Glomerular endothelial cell (primary cell): ENCODE data around the gene ROBO4. TPM values are rescaled to one million over a fixed set of nuclear protein-coding genes. Genes with fewer than 3 reads are reported as not detected.

Experiments used
- DNase-seq: peaks from one replicate; pipeline ENCODE4 v3.0.0-alpha.2; 2011; ENCODE audit warnings: low read depth, low spot score; ENCODE audit errors: extremely low read depth
- total RNA-seq: library from RNA; depleted of rRNA; stranded (reverse); fragments of >200 nt; gene quantifications from 2 replicates; pipeline ENCODE4 v1.2.3, GENCODE V29; 2015

ROBO4 gene
- total RNA-seq, 1 donor from 2014 or later = 785 TPM

DNA sequence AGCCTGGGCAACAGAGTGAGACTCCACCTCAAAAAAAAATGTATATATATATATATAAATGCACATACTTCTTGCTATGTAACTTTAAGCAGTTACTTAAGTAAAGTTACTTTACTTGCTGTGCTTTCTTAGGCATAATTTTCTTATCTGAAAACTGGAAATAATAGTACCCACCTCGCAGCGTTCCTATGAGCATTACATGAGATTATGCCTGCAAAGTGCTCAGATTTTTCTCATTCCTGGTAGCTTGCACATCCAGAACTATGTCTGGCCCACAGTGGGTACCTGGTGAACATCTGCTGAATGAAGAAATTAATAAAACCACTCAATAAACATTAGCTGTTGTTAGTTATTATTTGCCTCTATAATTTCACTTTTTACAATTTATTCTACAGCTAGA, 38.5 kb downstream of the ROBO4 start:
- DNase-seq = no peak

DNA sequence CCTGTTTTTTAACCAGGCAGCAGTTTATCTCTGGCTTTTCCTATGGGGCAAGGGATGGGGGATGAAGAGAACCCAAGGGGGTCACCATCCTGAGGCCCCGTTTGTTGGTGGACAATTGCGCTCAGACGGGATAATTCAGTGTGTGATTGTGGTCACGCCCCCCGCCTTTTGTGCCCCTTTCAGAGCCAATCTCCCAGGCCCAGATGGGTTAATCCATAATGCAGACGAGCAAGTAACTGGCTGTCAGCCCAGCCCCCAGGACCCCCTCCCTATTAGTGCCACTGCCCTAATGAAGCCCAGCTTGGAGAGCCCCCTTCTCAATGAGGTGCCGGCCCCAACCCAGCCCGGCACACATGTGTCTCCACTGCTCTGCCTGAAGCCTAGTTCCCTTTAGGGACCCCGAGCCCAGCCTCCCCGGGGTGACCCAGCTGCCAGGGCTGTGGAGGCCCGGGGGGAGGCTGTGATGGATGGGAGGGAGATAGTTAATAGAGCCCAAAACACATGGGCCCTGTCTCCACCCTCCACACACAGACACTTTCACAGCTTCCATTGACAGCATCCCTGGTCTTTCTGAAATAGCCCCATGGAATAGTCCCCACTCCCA, 51.5 kb downstream of the ROBO4 start:
- DNase-seq = no peak

DNA sequence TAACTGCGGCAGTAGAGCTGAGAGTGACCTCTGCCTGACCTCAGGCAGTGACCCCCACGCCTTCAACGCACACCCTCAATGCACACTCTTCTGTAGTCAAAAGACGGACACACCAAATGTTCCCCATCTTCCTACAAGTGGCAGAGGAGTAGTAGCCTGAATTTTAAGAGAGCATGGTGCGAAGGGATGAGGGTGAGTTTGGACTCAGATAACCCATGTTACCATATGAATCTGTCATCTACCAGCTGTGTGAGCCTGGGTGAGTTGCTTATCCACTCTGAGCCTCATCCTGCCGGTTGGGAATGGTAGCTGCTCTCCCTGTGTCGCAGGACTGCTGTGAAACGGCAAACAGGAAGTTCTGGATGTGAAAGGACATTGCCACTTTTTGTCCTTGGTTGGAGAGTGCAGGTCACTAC, 53.0 kb downstream of the ROBO4 start:
- no peak for DNase-seq

DNA sequence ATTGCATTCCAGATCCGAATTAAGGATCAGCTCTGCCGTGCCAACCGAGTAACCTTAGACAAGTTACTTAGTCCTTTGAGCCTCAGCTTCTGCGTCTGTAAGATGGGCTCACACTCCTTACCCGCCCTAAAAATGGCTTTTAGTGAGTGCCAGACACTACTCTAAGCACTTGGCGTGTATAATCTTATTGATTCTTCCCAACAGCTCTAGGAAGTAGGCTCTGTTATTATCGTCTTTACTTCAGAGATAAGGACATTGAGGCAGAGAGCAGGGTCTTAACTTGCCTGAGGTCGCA, 54.1 kb downstream of the ROBO4 start:
- no peak for DNase-seq

DNA sequence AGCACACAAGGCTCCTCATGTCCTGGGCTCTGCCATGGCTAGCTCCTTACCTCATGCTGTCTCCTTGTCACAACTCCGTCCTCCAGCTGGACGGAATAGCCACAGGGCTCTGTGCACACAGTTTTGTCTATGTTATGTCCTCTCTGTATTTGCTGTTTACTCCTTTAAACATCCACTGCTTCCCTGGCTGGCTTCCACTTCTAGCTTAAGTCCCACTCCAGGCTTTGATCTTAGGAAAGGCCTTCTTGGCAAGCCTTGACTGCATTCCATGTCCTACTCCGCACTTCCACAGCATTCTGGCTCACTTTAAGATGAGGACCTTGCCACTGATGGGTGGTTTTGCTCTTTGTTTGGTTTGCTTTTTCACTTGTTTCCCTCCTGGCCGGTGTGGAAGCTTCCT, 55.4 kb downstream of the ROBO4 start:
- DNase-seq = no peak

DNA sequence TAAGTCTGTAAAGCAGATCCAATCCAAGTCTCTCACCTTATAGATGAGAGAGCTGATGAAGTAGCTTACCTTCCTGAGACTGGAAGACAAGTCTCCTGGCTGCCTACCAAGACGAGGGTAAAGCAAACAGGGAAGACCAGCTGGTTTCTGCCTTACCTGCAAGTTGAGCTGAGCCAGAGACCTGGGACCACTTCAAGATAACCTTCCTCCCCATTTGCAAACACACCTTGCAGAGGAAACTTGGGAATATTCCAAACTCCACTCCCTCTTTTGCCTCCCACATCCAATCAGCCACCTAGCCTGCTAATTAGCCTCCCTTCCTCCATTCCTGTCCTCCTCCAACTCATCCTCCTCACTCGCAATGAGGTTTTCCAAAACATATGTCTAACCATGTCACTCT, 55.8 kb downstream of the ROBO4 start:
- no peak for DNase-seq

DNA sequence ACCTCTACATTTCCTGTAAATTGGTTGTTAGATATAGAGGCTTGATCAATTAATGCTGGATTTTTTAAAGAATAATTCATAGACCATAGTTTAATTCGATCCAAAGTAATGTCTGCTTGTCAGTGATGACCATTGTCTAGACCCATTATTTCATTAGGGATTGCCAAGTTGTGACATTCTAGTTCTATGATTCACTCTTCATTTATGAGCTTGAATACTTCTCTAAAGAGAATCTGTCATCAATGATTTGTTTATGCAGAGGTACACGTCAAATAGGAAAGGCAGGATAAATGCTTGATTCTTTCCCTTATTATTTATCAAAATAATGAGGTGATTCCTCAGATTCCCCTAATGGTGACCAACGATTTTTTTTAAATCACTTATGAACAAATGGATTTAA, 56.5 kb downstream of the ROBO4 start:
- DNase-seq = no peak

DNA sequence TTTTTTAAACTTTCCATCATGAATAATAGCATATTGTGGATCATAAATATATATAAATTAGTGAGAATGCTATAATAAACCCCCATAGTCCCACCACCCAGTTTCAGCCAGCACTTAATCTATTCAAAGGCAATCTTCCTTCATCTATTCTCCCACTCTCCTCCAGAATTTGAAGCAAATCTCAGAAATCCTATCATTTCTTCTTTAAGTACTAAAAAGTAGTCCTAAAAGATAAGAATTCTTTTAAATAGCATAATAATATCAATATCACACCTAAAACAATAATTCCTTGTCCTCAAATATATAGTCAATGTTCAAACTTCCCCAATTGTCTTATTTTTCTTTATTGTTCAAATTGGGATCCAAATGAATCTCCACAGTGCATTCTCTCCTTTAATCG, 57.0 kb downstream of the ROBO4 start:
- DNase-seq = no peak

DNA sequence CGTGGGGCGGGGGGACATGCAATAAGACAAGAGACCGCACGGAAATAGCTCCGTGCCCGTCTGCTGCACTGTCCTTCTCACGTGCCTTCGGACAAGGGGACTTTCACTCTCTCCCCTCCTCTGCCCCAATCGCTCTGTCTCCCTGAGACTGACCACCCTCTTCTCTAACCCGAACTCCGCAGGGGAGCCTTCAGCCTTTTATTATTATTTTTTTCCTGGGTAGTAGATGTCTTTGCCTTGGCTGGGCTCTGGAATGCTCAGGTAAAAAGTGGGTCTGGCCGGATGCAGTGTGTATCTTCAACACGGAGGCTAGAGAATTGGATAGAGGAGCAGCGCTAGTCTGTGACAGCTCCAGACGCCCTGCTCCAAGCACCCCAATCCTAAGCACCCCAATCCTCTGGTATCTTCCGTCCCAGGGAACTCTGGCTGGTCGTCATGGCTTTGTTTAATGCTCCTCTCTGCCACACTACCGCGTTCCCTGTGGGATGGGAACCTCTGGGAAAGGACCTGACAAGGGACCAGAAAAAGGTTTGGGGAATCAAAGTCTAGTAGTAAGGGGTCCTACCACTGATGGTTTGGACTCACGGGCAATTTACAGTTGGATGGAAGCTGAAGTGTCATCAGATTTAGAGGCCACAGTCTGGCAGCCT, 57.6 kb downstream of the ROBO4 start:
- no peak for DNase-seq

DNA sequence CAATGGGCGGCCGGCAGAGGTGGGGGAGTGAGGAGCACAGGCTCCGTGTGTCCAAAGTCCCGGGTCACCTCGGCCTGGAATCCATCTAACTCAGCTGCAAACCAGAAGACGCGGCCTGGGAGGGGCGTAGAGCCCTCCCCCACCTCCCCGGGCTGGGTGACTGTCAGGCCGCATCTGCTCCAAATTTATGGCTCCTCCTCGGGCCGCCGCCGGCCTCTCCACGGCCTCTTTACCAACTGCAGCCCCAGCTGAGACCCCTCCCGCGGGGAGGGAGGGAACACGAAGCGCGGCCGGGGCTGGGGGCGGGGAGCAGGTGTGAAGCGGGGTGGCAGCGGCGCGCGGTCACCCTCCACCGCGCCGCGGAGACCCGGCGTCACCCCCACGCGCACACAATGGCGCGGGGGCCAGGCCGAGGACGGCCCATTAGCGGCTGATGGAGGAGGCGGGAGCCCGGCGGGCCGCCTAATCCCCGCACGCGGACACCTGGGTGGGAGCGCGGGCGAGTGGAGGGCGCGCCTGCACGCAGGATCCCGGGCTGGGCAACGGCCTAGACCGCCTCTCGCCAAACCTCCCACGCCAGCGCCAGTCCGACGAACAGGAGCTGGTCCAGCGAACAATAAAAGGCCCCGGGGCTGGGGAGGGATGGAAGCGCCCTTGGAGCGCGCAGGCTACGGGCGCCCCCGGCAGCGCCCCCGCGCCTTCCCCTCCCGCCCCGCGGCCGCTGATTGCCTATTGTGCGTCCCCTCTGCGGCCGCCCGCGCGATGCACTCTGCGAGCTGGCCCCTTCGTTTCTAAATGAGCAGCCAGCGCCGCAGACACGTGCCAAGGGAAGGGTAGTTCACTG, 58.3 kb downstream of the ROBO4 start:
- no peak for DNase-seq

DNA sequence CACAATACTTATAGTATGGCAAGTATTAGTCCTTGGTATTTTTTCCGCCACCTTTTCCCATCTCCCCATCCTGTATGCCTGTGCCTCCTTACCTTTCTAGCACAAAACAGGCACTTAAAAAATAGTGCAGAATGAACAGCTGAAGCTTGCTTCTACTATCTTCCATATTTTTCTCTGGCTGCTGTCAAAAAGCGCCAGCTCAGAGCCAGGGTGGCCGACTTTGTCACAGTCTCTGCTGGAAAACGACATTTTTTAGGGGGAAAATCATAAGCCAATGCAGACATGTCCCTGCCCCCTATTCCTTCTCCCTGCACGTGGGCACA, 58.9 kb downstream of the ROBO4 start:
- DNase-seq = no peak

DNA sequence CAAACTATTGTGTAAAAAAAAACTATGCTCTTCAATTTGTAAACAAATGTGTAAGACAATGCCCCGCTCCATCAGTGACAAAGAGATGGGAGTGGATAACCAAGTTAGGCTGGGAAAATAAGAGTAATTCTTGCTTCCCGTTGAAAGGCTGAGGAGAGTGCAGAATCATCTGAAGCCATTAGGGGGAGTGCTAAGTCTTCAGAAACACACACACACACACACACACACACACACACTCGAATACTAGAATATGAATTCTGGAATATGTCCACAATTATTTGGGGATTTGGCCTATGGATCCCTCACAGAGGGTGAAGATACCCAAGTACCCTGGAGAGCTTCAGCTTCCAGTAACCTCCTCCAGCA, 60.2 kb downstream of the ROBO4 start:
- DNase-seq = peak; percentile 77

DNA sequence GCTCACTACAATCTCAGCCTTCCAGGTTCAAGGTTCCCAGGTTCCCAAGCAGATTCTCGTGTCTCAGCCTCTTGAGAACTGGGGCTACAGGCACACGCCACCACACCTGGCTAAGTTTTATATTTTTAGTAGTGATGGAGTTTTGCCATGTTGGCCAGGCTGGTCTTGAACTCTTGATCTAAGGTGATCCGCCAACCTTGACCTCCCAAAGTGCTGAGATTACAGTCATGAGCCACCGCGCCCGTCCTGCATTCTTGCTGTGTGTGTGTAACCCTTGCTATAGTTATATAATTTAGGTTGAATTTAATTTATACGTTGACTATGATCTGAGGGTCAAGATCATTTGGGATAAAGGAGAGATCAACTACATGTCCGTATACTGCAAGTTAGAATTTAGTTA, 61.7 kb downstream of the ROBO4 start:
- DNase-seq = no peak

DNA sequence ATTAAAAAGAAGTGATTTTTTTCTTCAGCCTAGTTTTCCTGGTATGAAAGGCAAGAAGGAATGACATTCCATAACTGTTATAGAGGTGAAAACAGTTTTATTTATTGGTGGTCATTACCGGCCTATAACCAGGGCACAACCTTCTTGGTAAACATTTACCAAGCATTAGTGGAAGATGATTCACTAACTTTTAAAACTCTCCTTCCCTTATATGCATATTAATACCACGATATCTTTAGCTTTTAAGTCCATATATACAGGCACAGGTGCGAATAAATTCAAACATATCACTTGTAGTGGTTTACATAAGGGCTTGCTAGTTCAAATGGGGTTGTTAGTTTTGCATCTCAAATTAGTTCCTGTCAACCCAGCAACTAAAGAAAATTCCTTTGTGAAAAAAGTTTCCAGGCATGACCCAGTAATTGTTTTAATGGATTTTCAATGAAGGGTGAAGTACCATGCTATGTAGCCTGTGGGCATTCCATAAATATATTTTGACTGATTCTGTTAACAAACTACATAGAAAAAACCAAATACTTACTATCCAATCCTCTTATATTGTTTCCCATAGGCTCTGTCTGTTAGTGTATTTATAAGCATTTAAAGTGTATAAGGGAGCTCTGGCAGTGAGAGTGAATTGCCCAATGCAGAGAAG, 63.0 kb downstream of the ROBO4 start:
- DNase-seq = no peak

Other genes starting within 250 kb of the ROBO4 start
- gene SIAE, start 224.1 kb downstream of the ROBO4 start, total RNA-seq = 39.5 and 53.8 TPM in 2 replicates
- 6.9 and 11.1 TPM in 2 replicates for gene SPA17, start 224.0 kb downstream of the ROBO4 start, total RNA-seq
- 10.6 and 14.4 TPM in 2 replicates for gene NRGN, start 157.9 kb downstream of the ROBO4 start, total RNA-seq
- gene VSIG2, start 145.6 kb downstream of the ROBO4 start, total RNA-seq = 1.1 TPM in 1 of 2 replicates, not detected in the other
- gene ESAM, start 135.6 kb downstream of the ROBO4 start, total RNA-seq = 297 and 465 TPM in 2 replicates
- 10.1 and 17.4 TPM in 2 replicates for gene MSANTD2, start 97.5 kb downstream of the ROBO4 start, total RNA-seq
- gene ROBO3, start 32.4 kb downstream of the ROBO4 start, total RNA-seq = 9.7 and 11.2 TPM in 2 replicates
- 0.18 TPM in 1 of 2 replicates, not detected in the other for gene HEPN1, start 21.4 kb upstream of the ROBO4 start, total RNA-seq
- gene HEPACAM, start 38.2 kb upstream of the ROBO4 start, total RNA-seq = not detected in 2 replicates
- gene CCDC15, start 56.3 kb upstream of the ROBO4 start, total RNA-seq = 2.0 and 2.5 TPM in 2 replicates
- 0.70 and 6.9 TPM in 2 replicates for gene SLC37A2, start 165.4 kb upstream of the ROBO4 start, total RNA-seq
- 22.5 and 23.3 TPM in 2 replicates for gene TMEM218, start 213.8 kb upstream of the ROBO4 start, total RNA-seq